Activated naive CD8-positive, alpha-beta T cell treated with anti-CD3 and anti-CD28 coated beads for 36 hours (primary cell): Measurements from ENCODE around the gene STK38. TPM values are rescaled to one million over a fixed set of nuclear protein-coding genes. Genes with fewer than 3 reads are reported as not detected.
"Not testable (repeated sequence)": the region's sequence is repeated elsewhere in the genome, so short reads cannot be mapped to it uniquely, and the experiment has no call there.

Source experiments
- DNase-seq: peaks from one replicate; pipeline ENCODE4 v3.0.0; 2021
- H3K27ac Mint-ChIP-seq: one replicate; pipeline ENCODE4 v1.8.0; 2022; ENCODE audit warnings: mild to moderate bottlenecking, moderate library complexity, mixed read lengths
- H3K27me3 Mint-ChIP-seq: one replicate; pipeline ENCODE4 v1.8.0; 2022; ENCODE audit warnings: mild to moderate bottlenecking, mixed read lengths
- H3K36me3 Mint-ChIP-seq: one replicate; pipeline ENCODE4 v1.8.0; 2021; ENCODE audit warnings: mild to moderate bottlenecking, mixed read lengths
- H3K4me1 Mint-ChIP-seq: one replicate; pipeline ENCODE4 v1.8.0; 2021; ENCODE audit warnings: mixed read lengths
- H3K4me3 Mint-ChIP-seq: one replicate; pipeline ENCODE4 v1.8.0; 2022; ENCODE audit warnings: mild to moderate bottlenecking, moderate library complexity, mixed read lengths
- H3K9me3 Mint-ChIP-seq: one replicate; pipeline ENCODE4 v1.8.0; 2022; ENCODE audit warnings: mixed read lengths
- total RNA-seq, 2 experiments: library from RNA; stranded (reverse); gene quantifications; one replicate each; pipeline ENCODE4 v1.2.3, GENCODE V29; 2021

Gene STK38
- total RNA-seq, 2 experiments from 2014 or later: 21.5 to 23.1 TPM

- H3K27ac Mint-ChIP-seq: no peak overlapping the region
- no peaks in the 10 kb centered on the region for H3K27me3 Mint-ChIP-seq
- H3K9me3 Mint-ChIP-seq: no peaks in the 10 kb centered on the region
- H3K36me3 Mint-ChIP-seq: no peaks in the 10 kb centered on the region
- no peak for DNase-seq
- peaks cover 2% of the 10 kb centered on the region for H3K4me1 Mint-ChIP-seq
- no peak overlapping the region for H3K4me3 Mint-ChIP-seq
These were observed 27.4 kb upstream of the STK38 start for GRCh38 chr6:36574679-36575078.

GRCh38 chr6:36572353-36573311 is 25.4 kb upstream of the STK38 start:
- not testable (repeated sequence) for H3K27me3 Mint-ChIP-seq, H3K27ac Mint-ChIP-seq, H3K4me3 Mint-ChIP-seq, H3K9me3 Mint-ChIP-seq, H3K4me1 Mint-ChIP-seq, H3K36me3 Mint-ChIP-seq, DNase-seq

GRCh38 chr6:36571122-36572043 is 24.1 kb upstream of the STK38 start:
- Mint-ChIP-seq H3K9me3 (no peaks in the 10 kb centered on the region), H3K27ac (no peak overlapping the region), H3K27me3 (no peaks in the 10 kb centered on the region), H3K36me3 (no peaks in the 10 kb centered on the region), H3K4me3 (no peak overlapping the region), H3K4me1 (peaks cover 2% of the 10 kb centered on the region)
- no peak for DNase-seq

- H3K4me3 Mint-ChIP-seq: no peak overlapping the region
- no peak for DNase-seq
- H3K27me3 Mint-ChIP-seq: no peaks in the 10 kb centered on the region
- no peaks in the 10 kb centered on the region for H3K9me3 Mint-ChIP-seq
- H3K27ac Mint-ChIP-seq: no peak overlapping the region
- peaks cover 2% of the 10 kb centered on the region for H3K4me1 Mint-ChIP-seq
- H3K36me3 Mint-ChIP-seq: no peaks in the 10 kb centered on the region
These were observed 23.0 kb upstream of the STK38 start for GRCh38 chr6:36570264-36570663.

GRCh38 chr6:36566418-36566905 is 19.2 kb upstream of the STK38 start:
- Mint-ChIP-seq H3K9me3 (no peaks in the 10 kb centered on the region), H3K36me3 (no peaks in the 10 kb centered on the region), H3K27ac (no peak overlapping the region), H3K4me3 (no peak overlapping the region), H3K4me1 (peaks cover 2% of the 10 kb centered on the region), H3K27me3 (no peaks in the 10 kb centered on the region)
- no peak for DNase-seq

- Mint-ChIP-seq H3K4me3 (no peak overlapping the region), H3K27me3 (no peaks in the 10 kb centered on the region), H3K27ac (no peak overlapping the region), H3K36me3 (no peaks in the 10 kb centered on the region), H3K4me1 (peaks cover 2% of the 10 kb centered on the region), H3K9me3 (no peaks in the 10 kb centered on the region)
- DNase-seq: no peak
These were observed 16.6 kb upstream of the STK38 start for GRCh38 chr6:36563928-36564284.

- H3K4me3 Mint-ChIP-seq: no peak overlapping the region
- no peak overlapping the region for H3K27ac Mint-ChIP-seq
- no peaks in the 10 kb centered on the region for H3K27me3 Mint-ChIP-seq
- no peaks in the 10 kb centered on the region for H3K9me3 Mint-ChIP-seq
- DNase-seq: no peak
- H3K36me3 Mint-ChIP-seq: no peaks in the 10 kb centered on the region
- peaks cover 2% of the 10 kb centered on the region for H3K4me1 Mint-ChIP-seq
These were observed 16.1 kb upstream of the STK38 start for GRCh38 chr6:36563237-36563927.

GRCh38 chr6:36560822-36561221 is 13.5 kb upstream of the STK38 start:
- Mint-ChIP-seq H3K4me3 (no peak overlapping the region), H3K27ac (no peak overlapping the region), H3K36me3 (no peaks in the 10 kb centered on the region)

GRCh38 chr6:36559011-36559793 is 11.9 kb upstream of the STK38 start:
- no peak overlapping the region for H3K27ac Mint-ChIP-seq
- peaks cover 2% of the 10 kb centered on the region for H3K4me1 Mint-ChIP-seq
- H3K4me3 Mint-ChIP-seq: no peak overlapping the region
- H3K9me3 Mint-ChIP-seq: no peaks in the 10 kb centered on the region
- no peak for DNase-seq
- no peaks in the 10 kb centered on the region for H3K36me3 Mint-ChIP-seq
- no peaks in the 10 kb centered on the region for H3K27me3 Mint-ChIP-seq

More at GRCh38 chr6:36560822-36561221, 13.5 kb upstream of the STK38 start:
- Mint-ChIP-seq H3K9me3 (no peaks in the 10 kb centered on the region), H3K4me1 (peaks cover 2% of the 10 kb centered on the region), H3K27me3 (no peaks in the 10 kb centered on the region)
- no peak for DNase-seq

- H3K27me3 Mint-ChIP-seq: no peaks in the 10 kb centered on the region
- H3K4me3 Mint-ChIP-seq: no peak overlapping the region
- no peak for DNase-seq
- no peak overlapping the region for H3K27ac Mint-ChIP-seq
- peaks cover 2% of the 10 kb centered on the region for H3K4me1 Mint-ChIP-seq
- H3K9me3 Mint-ChIP-seq: no peaks in the 10 kb centered on the region
- H3K36me3 Mint-ChIP-seq: no peaks in the 10 kb centered on the region
These were observed 9.0 kb upstream of the STK38 start for GRCh38 chr6:36556281-36556680.

GRCh38 chr6:36555750-36556252 is 8.5 kb upstream of the STK38 start:
- no peak for DNase-seq
- no peak overlapping the region for H3K27ac Mint-ChIP-seq
- no peak overlapping the region for H3K4me3 Mint-ChIP-seq
- H3K27me3 Mint-ChIP-seq: no peaks in the 10 kb centered on the region
- H3K36me3 Mint-ChIP-seq: no peaks in the 10 kb centered on the region
- peaks cover 2% of the 10 kb centered on the region for H3K4me1 Mint-ChIP-seq
- no peaks in the 10 kb centered on the region for H3K9me3 Mint-ChIP-seq

GRCh38 chr6:36550473-36551000 is 3.3 kb upstream of the STK38 start:
- DNase-seq: no peak
- Mint-ChIP-seq H3K4me1 (peaks cover 16% of the 10 kb centered on the region), H3K9me3 (no peaks in the 10 kb centered on the region), H3K27ac (no peak overlapping the region), H3K4me3 (no peak overlapping the region), H3K27me3 (peaks cover 4% of the 10 kb centered on the region), H3K36me3 (peaks cover 4% of the 10 kb centered on the region)

- Mint-ChIP-seq H3K27ac (peak overlapping the region; percentile 98), H3K36me3 (peaks cover 10% of the 10 kb centered on the region), H3K9me3 (no peaks in the 10 kb centered on the region), H3K27me3 (peaks cover 4% of the 10 kb centered on the region), H3K4me1 (peaks cover 32% of the 10 kb centered on the region), H3K4me3 (peak overlapping the region; percentile 100)
- no peak for DNase-seq
These were observed 1.1 kb upstream of the STK38 start for GRCh38 chr6:36548401-36548743.
